Endodermal cell (in vitro differentiated cells): ENCODE measurements around the gene TAB2. TPM values are rescaled to one million over a fixed set of nuclear protein-coding genes. Genes with fewer than 3 reads are reported as not detected.

ENCODE experiments used
- DNase-seq: peaks from one replicate; pipeline ENCODE4 v3.0.0-alpha.2; 2017
- H3K27ac ChIP-seq: 2 replicates; pipeline ENCODE4 v1.5.1; 2013; ENCODE audit warnings: mild to moderate bottlenecking, low read depth, low read length, moderate library complexity
- H3K27me3 ChIP-seq: 2 replicates; pipeline ENCODE4 v1.6.1; 2013; ENCODE audit warnings: mild to moderate bottlenecking, low read length, moderate library complexity; ENCODE audit not compliant: insufficient read depth, control insufficient read depth, poor library complexity, severe bottlenecking
- H3K36me3 ChIP-seq: 2 replicates; pipeline ENCODE4 v1.7.0; 2013; ENCODE audit warnings: mild to moderate bottlenecking, low read length, moderate library complexity; ENCODE audit not compliant: control insufficient read depth, insufficient read depth
- H3K4me1 ChIP-seq: one replicate; pipeline ENCODE4 v1.7.0; 2013; ENCODE audit warnings: low read length; ENCODE audit not compliant: control insufficient read depth, insufficient read depth
- H3K4me3 ChIP-seq: 2 replicates; pipeline ENCODE4 v1.5.1; 2013; ENCODE audit warnings: mild to moderate bottlenecking, low read length, moderate library complexity
- H3K9ac ChIP-seq: 2 replicates; pipeline ENCODE4 v1.6.1; 2013; ENCODE audit warnings: mild to moderate bottlenecking, low read length, moderate library complexity; ENCODE audit not compliant: poor library complexity, severe bottlenecking; ENCODE audit errors: extremely low read depth
- H3K9me3 ChIP-seq: 2 replicates; pipeline ENCODE4 v1.6.1; 2013; ENCODE audit warnings: mild to moderate bottlenecking, low read length, moderate library complexity; ENCODE audit not compliant: control insufficient read depth
- H3K27ac Mint-ChIP-seq: 2 replicates; pipeline ENCODE4 v1.8.0; 2020; ENCODE audit warnings: mixed read lengths
- H3K27me3 Mint-ChIP-seq: 2 replicates; pipeline ENCODE4 v1.8.0; 2021; ENCODE audit warnings: mild to moderate bottlenecking, mixed read lengths; ENCODE audit not compliant: insufficient read depth
- H3K36me3 Mint-ChIP-seq: 2 replicates; pipeline ENCODE4 v1.8.0; 2020; ENCODE audit warnings: low read depth, mixed read lengths
- H3K4me1 Mint-ChIP-seq: 2 replicates; pipeline ENCODE4 v1.8.0; 2020; ENCODE audit warnings: mixed read lengths
- H3K4me3 Mint-ChIP-seq: 2 replicates; pipeline ENCODE4 v1.8.0; 2020; ENCODE audit warnings: mild to moderate bottlenecking, moderate library complexity, mixed read lengths
- H3K9me3 Mint-ChIP-seq: 2 replicates; pipeline ENCODE4 v1.8.0; 2020; ENCODE audit warnings: mild to moderate bottlenecking, mixed read lengths
- CTCF ChIP-seq: fragments of 200-600 bp; sonication (generic); conservative IDR thresholded peaks from 2 replicates; pipeline ENCODE4 v1.5.0; 2021; ENCODE audit warnings: antibody characterized with exemption, mild to moderate bottlenecking
- WGBS, 2 experiments: methylation state at CpG; one replicate each; pipeline versions ENCODE4 v1.1.5 to v1.1.7; 2013; ENCODE audit warnings: missing lambda C conversion rate in 2 of 2, mixed read lengths in 1 of 2; ENCODE audit not compliant: insufficient coverage in 1 of 2, insufficient read length in 1 of 2; 5-methylcytosine and 5-hydroxymethylcytosine counted together
- total RNA-seq, 2 donors: library from RNA; stranded (reverse); fragmentation: NEBNext Ultra II Directional in 1 of 2; extraction: Animal tissue kit (Norgen Biotek cat#: 25700) in 1 of 2; gene quantifications; 2 replicates in 1 of 2; 3 replicates in 1 of 2; pipeline ENCODE4 v1.2.1, GENCODE V29; 2021

Gene TAB2
- total RNA-seq, 2 donors from 2014 or later: 51.1 to 54.8 TPM

- Histone ChIP-seq H3K27me3 (peaks cover 38% of the 10 kb centered on the region), H3K27ac (no peak overlapping the region), H3K4me1 (no peaks in the 10 kb centered on the region), H3K9ac (no peak overlapping the region), H3K9me3 (no peaks in the 10 kb centered on the region), H3K4me3 (no peak overlapping the region), H3K36me3 (no peaks in the 10 kb centered on the region)
- Mint-ChIP-seq H3K9me3 (no peaks in the 10 kb centered on the region), H3K4me1 (peaks cover 4% of the 10 kb centered on the region), H3K27ac (no peak overlapping the region), H3K27me3 (peaks cover 44% of the 10 kb centered on the region), H3K4me3 (no peak overlapping the region), H3K36me3 (no peaks in the 10 kb centered on the region)
- TF ChIP-seq CTCF: no peak
- no peak for DNase-seq
- 83 to 90% methylated on average over 4 to 15 of the region's 15 CpGs for WGBS, 2 experiments
Measured at GRCh38 chr6:149454346-149454848, 136.9 kb downstream of the TAB2 start.

DNA sequence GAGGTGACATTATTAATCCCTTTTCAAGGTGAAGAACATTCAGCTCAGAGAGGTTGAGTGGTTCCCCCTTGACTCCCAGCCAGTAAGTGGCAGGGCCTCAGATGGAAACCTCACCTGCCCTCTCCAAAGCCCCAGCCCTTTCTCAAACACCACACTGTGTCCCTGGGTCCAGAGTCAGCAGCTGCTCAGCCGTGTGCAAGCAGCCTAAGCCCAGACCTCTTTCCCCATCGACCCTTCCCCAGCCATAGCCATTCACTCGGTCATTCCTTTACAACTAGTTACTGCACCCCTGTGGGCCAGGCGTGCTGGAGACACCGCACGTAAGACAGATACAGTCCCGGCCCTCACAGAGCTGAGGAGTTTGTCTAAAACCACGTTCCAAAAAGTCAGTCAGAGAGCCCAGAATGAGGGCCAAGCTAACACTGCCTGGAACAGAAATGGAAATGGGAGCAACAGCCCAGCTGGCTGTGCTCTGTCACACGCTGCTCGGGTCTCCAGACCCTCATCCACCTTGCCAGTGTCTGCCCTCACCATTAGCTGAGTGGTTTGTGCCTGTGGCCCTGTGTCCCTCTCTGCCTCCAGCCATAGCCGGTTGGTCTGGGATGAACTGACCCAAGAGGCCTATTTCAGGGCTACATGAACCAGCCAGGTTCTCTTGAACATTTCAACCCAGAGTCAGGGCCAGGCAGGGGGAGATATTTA lies 137.7 kb downstream of the TAB2 start:
- Histone ChIP-seq H3K4me3 (no peak overlapping the region), H3K27me3 (peaks cover 30% of the 10 kb centered on the region), H3K36me3 (no peaks in the 10 kb centered on the region), H3K27ac (no peak overlapping the region), H3K9me3 (no peaks in the 10 kb centered on the region), H3K9ac (no peak overlapping the region), H3K4me1 (no peaks in the 10 kb centered on the region)
- no peak overlapping the region for H3K4me3 Mint-ChIP-seq
- H3K9me3 Mint-ChIP-seq: no peaks in the 10 kb centered on the region
- no peaks in the 10 kb centered on the region for H3K36me3 Mint-ChIP-seq
- no peak for DNase-seq
- no peak for TF ChIP-seq CTCF
- H3K27ac Mint-ChIP-seq: no peak overlapping the region
- H3K27me3 Mint-ChIP-seq: peaks cover 37% of the 10 kb centered on the region
- H3K4me1 Mint-ChIP-seq: peaks cover 4% of the 10 kb centered on the region
- 92 to 93% methylated on average over 9 to 11 of the region's 11 CpGs for WGBS, 2 experiments

- H3K27ac ChIP-seq: no peak overlapping the region
- peaks cover 18% of the 10 kb centered on the region for H3K27me3 ChIP-seq
- Mint-ChIP-seq H3K4me3 (no peak overlapping the region), H3K4me1 (peaks cover 4% of the 10 kb centered on the region), H3K36me3 (no peaks in the 10 kb centered on the region), H3K9me3 (no peaks in the 10 kb centered on the region), H3K27ac (no peak overlapping the region), H3K27me3 (peaks cover 28% of the 10 kb centered on the region)
- H3K36me3 ChIP-seq: no peaks in the 10 kb centered on the region
- H3K9ac ChIP-seq: no peak overlapping the region
- no peak for DNase-seq
- no peak overlapping the region for H3K4me3 ChIP-seq
- no peak for TF ChIP-seq CTCF
- no peaks in the 10 kb centered on the region for H3K9me3 ChIP-seq
- no peaks in the 10 kb centered on the region for H3K4me1 ChIP-seq
- WGBS, 2 experiments: 93 to 95% methylated on average over 28 to 49 of the region's 49 CpGs
Measured at GRCh38 chr6:149456311-149457021, 139.0 kb downstream of the TAB2 start.
